GM23248 (cell line): Measurements from ENCODE around the gene ATG2B. TPM values are rescaled to one million over a fixed set of nuclear protein-coding genes. Genes with fewer than 3 reads are reported as not detected.

ENCODE experiments used
- DNase-seq: peaks from one replicate; pipeline ENCODE4 v3.0.0-alpha.2; 2015
- H2AFZ ChIP-seq: fragments of 200-600 bp; sonication (generic); 2 replicates; pipeline ENCODE4 v1.6.1; 2016; ENCODE audit warnings: antibody characterized with exemption
- H3F3A ChIP-seq: fragments of 200-600 bp; sonication (generic); 2 replicates; pipeline ENCODE4 v1.6.1; 2016; ENCODE audit warnings: mild to moderate bottlenecking, antibody characterized with exemption, mixed run types; ENCODE audit not compliant: insufficient read depth
- H3K27ac ChIP-seq: fragments of 200-600 bp; sonication (generic); 2 replicates; pipeline ENCODE4 v1.5.1; 2016; ENCODE audit warnings: mild to moderate bottlenecking
- H3K27me3 ChIP-seq: fragments of 200-600 bp; sonication (generic); replicated peaks from 2 replicates; pipeline ENCODE4 v1.6.1; 2016; ENCODE audit warnings: mild to moderate bottlenecking; ENCODE audit not compliant: insufficient read depth
- H3K36me3 ChIP-seq: fragments of 200-600 bp; sonication (generic); 2 replicates; pipeline ENCODE4 v1.6.1; 2016; ENCODE audit warnings: low read depth, mild to moderate bottlenecking
- H3K4me1 ChIP-seq: fragments of 200-600 bp; sonication (generic); 2 replicates; pipeline ENCODE4 v1.6.1; 2016; ENCODE audit warnings: mild to moderate bottlenecking; ENCODE audit not compliant: insufficient read depth
- H3K4me2 ChIP-seq: fragments of 200-600 bp; sonication (generic); one replicate; pipeline ENCODE4 v1.6.1; 2016; ENCODE audit warnings: mild to moderate bottlenecking; ENCODE audit not compliant: unreplicated experiment
- H3K4me3 ChIP-seq: fragments of 200-600 bp; sonication (generic); 2 replicates; pipeline ENCODE4 v1.5.1; 2016; ENCODE audit warnings: mild to moderate bottlenecking
- H3K79me2 ChIP-seq: fragments of 200-600 bp; sonication (generic); 2 replicates; pipeline ENCODE4 v1.6.1; 2016; ENCODE audit warnings: mild to moderate bottlenecking; ENCODE audit not compliant: insufficient read depth
- H3K9ac ChIP-seq: fragments of 200-600 bp; sonication (generic); 2 replicates; pipeline ENCODE4 v1.6.1; 2016; ENCODE audit warnings: mild to moderate bottlenecking
- H3K9me2 ChIP-seq: fragments of 200-600 bp; sonication (generic); 2 replicates; pipeline ENCODE4 v1.6.1; 2016; ENCODE audit warnings: mixed run types, mild to moderate bottlenecking, moderate library complexity; ENCODE audit not compliant: insufficient read depth
- H3K9me3 ChIP-seq: fragments of 200-600 bp; sonication (generic); one replicate; pipeline ENCODE4 v1.6.1; 2017; ENCODE audit warnings: low read depth
- H4K20me1 ChIP-seq: fragments of 200-600 bp; sonication (generic); 2 replicates; pipeline ENCODE4 v1.6.0; 2016; ENCODE audit not compliant: insufficient read depth
- EZH2 ChIP-seq: fragments of 200-600 bp; sonication (generic); IDR thresholded peaks from 2 replicates; pipeline ENCODE4 v1.6.1; 2018; ENCODE audit warnings: antibody characterized with exemption, mild to moderate bottlenecking; ENCODE audit not compliant: insufficient read depth, poor library complexity, severe bottlenecking
- EZH2phosphoT487 ChIP-seq: fragments of 200-600 bp; sonication (generic); IDR thresholded peaks from 2 replicates; pipeline ENCODE4 v1.6.1; 2018; ENCODE audit warnings: antibody characterized with exemption, moderate library complexity, mild to moderate bottlenecking, low read depth; ENCODE audit not compliant: insufficient read depth
- WGBS, 2 experiments: methylation state at CpG; one replicate each; pipeline ENCODE4 v1.1.6; 2015 to 2017; ENCODE audit warnings: low lambda C conversion rate in 2 of 2, low coverage in 1 of 2; ENCODE audit errors: missing lambda C conversion rate in 2 of 2; 5-methylcytosine and 5-hydroxymethylcytosine counted together
- in situ Hi-C: fragments of 300-500 bp; cut with MboI; formaldehyde crosslinking; loops from 2 replicates; pipeline ENCODE4 v1.15.0; 2020
- polyA plus RNA-seq: library from polyadenylated mRNA; unstranded; fragments of >200 nt; fragmentation: Nextera tagmentation; extraction: Ambion mirVana; gene quantifications from 2 replicates; pipeline ENCODE4 v1.2.1, GENCODE V29; 2016
- total RNA-seq: library from RNA; depleted of rRNA; stranded (reverse); fragments of >200 nt; shearing (Covaris generic); gene quantifications from 2 replicates; pipeline ENCODE4 v1.2.3, GENCODE V29; 2014

The ATG2B gene
- total and polyA plus RNA-seq, 2 experiments from 2014 or later: 2.9 to 10.7 TPM

GRCh38 chr14:96271421-96271762 lies 91.7 kb downstream of the ATG2B start:
- no peak overlapping the region for H3K27ac ChIP-seq
- 100% methylated on average over 1 of the region's 1 CpG for WGBS, 2 experiments
- H3K4me1 ChIP-seq: peaks cover 55% of the 10 kb centered on the region

DNA sequence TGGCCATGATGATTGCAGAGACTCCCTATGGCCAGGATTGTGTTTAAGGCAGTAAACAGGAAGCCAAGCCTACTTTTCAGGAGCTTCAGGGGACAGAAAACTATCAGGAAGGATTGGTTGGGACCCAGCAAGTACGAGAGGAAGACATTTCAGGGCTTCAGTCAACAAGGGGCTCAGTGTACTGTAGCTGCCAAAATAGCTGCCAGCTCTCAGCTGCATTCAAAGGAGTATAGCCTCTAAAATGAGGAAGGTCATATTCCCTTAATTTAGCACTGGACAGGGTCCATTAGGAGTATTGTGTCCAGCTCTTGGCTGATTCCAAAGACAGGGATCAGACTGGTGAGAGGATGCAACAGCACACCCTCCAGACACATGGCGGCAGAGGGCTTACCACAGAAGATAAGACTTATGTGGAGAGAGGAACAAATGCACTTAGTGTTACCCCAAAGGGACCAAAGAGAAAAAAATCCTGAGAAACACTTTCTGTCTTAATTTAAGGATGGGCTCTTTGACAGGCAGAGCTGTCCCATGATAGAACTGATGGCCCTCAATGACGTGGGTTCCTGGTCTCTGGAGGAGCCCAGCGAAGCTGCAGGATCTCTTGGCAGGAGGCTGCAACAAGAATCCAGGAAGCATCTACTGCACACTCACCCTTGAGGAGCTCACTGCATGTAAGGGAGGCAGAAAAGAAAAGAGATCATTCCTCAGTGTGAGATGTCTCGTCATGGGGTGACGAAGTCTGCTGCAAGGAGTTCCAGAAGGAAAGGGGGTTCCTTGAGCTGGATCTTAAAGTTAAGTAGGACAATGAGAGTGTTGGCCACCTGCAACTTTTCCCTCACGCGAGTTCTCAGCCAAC lies 92.3 kb downstream of the ATG2B start:
- H3K27ac ChIP-seq: no peak overlapping the region
- H3K27me3 ChIP-seq: no peaks in the 10 kb centered on the region
- 91 to 94% methylated on average over 8 of the region's 8 CpGs for WGBS, 2 experiments
- 0 out of 2 replicates have a peak, but pooled peaks cover 3% of the 10 kb centered on the region for H3K36me3 ChIP-seq
- in situ Hi-C loops: loop anchor here (5.0 to 10.0 kb wide), 2 partner anchors 168 to 276 kb away; no protein-coding TSS in a partner anchor
- TF ChIP-seq EZH2phosphoT487: no peak
- peaks cover 55% of the 10 kb centered on the region for H3K4me1 ChIP-seq
- DNase-seq: no peak
- no peaks in the 10 kb centered on the region for H4K20me1 ChIP-seq
- no peak overlapping the region for H3K4me3 ChIP-seq
- no peaks in the 10 kb centered on the region for H3K9me2 ChIP-seq
- no peaks in the 10 kb centered on the region for H3K79me2 ChIP-seq
- no peak overlapping the region for H3K9ac ChIP-seq
- no peaks in the 10 kb centered on the region for H3K9me3 ChIP-seq
- no peak overlapping the region for H2AFZ ChIP-seq
- no peak overlapping the region for H3K4me2 ChIP-seq
- H3F3A ChIP-seq: peaks cover 48% of the 10 kb centered on the region

More at GRCh38 chr14:96271421-96271762, 91.7 kb downstream of the ATG2B start:
- H3K9me3 ChIP-seq: no peaks in the 10 kb centered on the region
- in situ Hi-C loops: loop anchor here (5.0 to 10.0 kb wide), 2 partner anchors 169 to 277 kb away; no protein-coding TSS in a partner anchor
- TF ChIP-seq EZH2 (no peak), EZH2phosphoT487 (no peak)
- DNase-seq: no peak
- H3K36me3 ChIP-seq: 0 out of 2 replicates have a peak, but pooled peaks cover 3% of the 10 kb centered on the region
- no peak overlapping the region for H3K9ac ChIP-seq
- H4K20me1 ChIP-seq: no peaks in the 10 kb centered on the region
- no peaks in the 10 kb centered on the region for H3K9me2 ChIP-seq
- H3K4me2 ChIP-seq: no peak overlapping the region
- H2AFZ ChIP-seq: no peak overlapping the region
- no peaks in the 10 kb centered on the region for H3K79me2 ChIP-seq
- H3F3A ChIP-seq: peaks cover 48% of the 10 kb centered on the region
- H3K27me3 ChIP-seq: no peaks in the 10 kb centered on the region
- H3K4me3 ChIP-seq: no peak overlapping the region

GRCh38 chr14:96269359-96269710 lies 93.8 kb downstream of the ATG2B start:
- WGBS, 2 experiments: 29 to 35% methylated on average over 10 of the region's 10 CpGs
- Histone ChIP-seq H3K36me3 (0 out of 2 replicates have a peak, but pooled peaks cover 3% of the 10 kb centered on the region), H3K27me3 (no peaks in the 10 kb centered on the region), H3F3A (peaks cover 40% of the 10 kb centered on the region), H3K79me2 (no peaks in the 10 kb centered on the region), H3K9me2 (no peaks in the 10 kb centered on the region), H2AFZ (no peak overlapping the region), H3K4me3 (no peak overlapping the region), H3K4me2 (peak overlapping the region; percentile 38), H3K9me3 (no peaks in the 10 kb centered on the region), H4K20me1 (no peaks in the 10 kb centered on the region), H3K9ac (peak overlapping the region; percentile 49), H3K27ac (peak overlapping the region; percentile 78), H3K4me1 (peaks cover 44% of the 10 kb centered on the region)
- no peak for DNase-seq
- in situ Hi-C loops: no loop called here
- TF ChIP-seq EZH2 (no peak), EZH2phosphoT487 (no peak)

DNA sequence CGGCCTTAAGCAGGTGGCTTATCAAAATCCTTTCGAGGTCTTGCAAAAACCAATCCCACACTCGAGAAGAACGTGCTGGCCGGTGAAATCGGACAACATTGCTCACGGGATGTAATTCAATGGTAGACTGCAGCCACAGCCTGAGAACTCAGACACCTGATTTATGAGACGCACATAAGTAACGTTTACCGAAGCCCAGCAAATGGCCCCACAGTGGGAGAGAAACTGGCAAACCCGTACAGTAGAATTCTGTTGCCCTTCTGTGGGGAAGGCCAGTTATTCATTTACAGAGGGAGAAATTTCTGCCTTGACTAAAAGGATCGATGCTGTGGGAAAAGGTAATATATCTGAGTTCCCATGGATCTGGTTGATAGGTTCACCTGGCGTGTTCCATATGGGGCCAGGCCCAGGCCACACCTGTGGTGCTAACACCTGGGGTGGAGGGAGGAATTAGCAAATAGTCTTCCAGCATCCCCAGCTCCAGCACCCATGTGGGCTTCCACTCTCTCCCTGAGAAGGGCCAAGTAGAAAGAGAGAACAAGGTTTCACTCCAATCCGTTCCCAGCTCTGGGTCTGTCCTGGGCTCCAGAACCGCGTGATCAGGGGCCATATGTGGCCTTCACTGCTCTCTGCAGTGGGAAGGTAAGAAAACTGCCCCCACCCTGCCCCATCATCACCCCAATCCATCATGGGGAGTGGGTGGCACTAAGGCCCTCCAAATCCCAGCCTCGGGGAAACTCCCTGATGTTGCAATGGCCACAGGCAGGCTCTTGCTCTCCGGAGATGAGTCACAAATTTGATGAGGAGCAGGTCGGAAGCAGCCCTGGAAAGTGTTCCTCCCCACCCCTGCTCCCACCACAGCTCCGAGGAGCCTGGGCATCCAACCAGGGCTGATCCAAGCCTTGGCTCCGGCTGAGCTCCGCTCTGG lies 94.4 kb downstream of the ATG2B start:
- Histone ChIP-seq H3K36me3 (0 out of 2 replicates have a peak, but pooled peaks cover 3% of the 10 kb centered on the region), H2AFZ (no peak overlapping the region), H3K9me3 (no peaks in the 10 kb centered on the region), H3K9ac (peak overlapping the region; percentile 50), H3K27ac (peak overlapping the region; percentile 78), H3K9me2 (no peaks in the 10 kb centered on the region), H3K4me2 (peak overlapping the region; percentile 38), H3K79me2 (no peaks in the 10 kb centered on the region), H3F3A (peaks cover 34% of the 10 kb centered on the region), H3K4me3 (no peak overlapping the region), H3K4me1 (peaks cover 38% of the 10 kb centered on the region), H4K20me1 (no peaks in the 10 kb centered on the region), H3K27me3 (no peaks in the 10 kb centered on the region)
- no peak for TF ChIP-seq EZH2
- DNase-seq: peak; percentile 99
- WGBS, 2 experiments: 57% methylated on average over 22 of the region's 22 CpGs
- in situ Hi-C loops: no loop called here
